Measurements from ENCODE around the gene KHDC3L.
"Not testable (repeated sequence)": the region's sequence is repeated elsewhere in the genome, so short reads cannot be mapped to it uniquely, and the experiment has no call there.

KHDC3L gene

DNA sequence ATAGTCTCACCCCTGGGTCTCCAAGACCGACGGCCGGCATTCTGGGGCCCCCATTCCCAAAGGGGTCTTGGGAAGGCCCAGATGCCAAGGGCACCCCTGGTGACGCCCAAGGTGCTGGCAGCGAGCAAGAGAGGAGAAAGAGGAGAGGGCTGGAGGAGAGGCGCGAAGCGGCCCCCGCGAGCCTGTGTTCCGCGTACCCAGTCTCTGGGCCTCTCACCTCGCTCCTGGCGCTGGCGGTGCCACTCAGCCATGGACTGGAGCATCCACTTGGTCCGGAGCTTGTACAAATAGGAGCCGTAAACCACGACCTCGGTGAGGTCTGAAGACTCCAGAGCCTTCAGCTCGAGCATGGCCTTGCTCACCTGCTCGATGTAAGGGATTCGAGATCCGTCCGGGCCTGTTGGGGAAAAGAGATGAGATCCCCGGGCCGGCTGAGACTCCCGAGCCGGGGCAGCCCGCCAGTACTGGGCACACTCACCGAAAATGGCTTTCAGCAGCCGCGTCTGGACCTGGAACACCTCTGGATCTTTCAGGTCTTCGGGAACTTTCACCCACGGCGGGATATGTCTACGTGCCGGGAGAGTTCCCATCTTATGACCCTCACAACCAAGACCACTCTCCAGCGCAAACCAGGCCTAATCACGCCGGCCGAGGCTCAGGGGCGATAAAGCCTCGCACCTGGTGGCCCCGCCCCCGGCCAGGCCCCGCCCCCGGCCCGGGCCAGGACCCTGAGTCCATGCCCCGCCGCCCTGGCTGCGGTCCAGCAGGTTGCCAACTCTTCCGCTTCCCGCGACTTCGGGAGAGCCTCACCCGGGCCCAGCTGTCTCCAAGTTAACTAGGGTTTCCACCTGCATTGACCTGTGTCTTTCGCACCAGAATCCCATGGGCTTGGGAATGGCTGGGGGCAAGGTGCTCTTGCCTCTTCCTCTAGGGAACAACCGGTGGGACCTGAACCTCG, 8.5 kb upstream of the KHDC3L start, which contains the start of gene DPPA5:
DPPA5 (minus strand) TSS at position 641 of the 958 bp plus-strand sequence; CDS start at position 590, 51 bp downstream.
- no peak for TF ChIP-seq ZNF274 (IDR thresholded peaks at IDR 0.05; ENCODE audit: low read depth, low read length)
- H3K4me3 ChIP-seq (ENCODE audit: low read length) = no peak within 1 kb of the TSS

DNA sequence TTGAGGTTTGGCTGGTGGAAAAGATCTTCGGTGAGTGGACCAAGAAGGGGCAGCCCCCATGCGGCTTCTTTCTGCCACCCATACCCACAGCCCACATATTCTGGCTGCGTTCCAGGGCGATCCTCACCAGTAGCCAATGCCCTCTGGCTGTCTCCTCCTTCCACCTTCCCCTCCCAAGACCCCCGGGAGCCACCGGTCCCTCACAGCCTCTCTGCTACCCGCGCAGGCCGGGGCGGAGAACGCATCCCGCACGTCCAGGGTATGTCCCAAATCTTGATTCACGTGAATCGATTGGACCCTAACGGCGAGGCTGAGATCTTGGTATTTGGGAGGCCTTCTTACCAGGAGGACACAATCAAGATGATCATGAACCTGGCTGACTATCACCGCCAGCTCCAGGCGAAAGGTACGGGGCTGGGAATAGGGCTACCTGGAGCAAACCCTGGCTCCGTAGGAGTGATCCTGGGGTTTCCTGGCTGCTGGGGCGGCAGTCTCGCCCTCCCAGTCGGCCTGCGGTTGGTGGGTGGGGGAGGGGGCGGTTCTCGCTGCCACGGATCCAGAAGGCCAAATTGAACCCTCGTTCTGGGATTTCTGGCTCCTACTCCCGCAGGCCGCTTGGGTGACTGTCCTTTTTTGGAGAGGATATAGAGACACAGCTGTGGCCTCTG, 545 bp downstream of the KHDC3L start:
- TF ChIP-seq ZNF274 (IDR thresholded peaks at IDR 0.05; ENCODE audit: low read depth, low read length) = no peak
- H3K4me3 ChIP-seq (ENCODE audit: low read length) = no peak overlapping the region

DNA sequence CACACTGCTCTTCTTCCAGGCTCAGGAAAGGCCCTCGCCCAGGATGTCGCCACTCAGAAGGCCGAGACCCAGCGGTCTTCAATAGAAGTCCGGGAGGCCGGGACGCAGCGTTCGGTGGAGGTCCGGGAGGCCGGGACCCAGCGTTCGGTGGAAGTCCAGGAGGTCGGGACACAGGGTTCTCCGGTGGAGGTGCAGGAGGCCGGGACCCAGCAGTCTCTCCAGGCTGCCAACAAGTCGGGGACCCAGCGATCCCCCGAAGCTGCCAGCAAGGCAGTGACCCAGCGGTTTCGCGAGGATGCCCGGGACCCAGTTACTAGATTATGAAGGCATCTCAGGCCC, 1.0 kb downstream of the KHDC3L start:
- H3K4me3 ChIP-seq (ENCODE audit: low read length) = no peak overlapping the region
- no peak for TF ChIP-seq ZNF274 (IDR thresholded peaks at IDR 0.05; ENCODE audit: low read depth, low read length)

DNA sequence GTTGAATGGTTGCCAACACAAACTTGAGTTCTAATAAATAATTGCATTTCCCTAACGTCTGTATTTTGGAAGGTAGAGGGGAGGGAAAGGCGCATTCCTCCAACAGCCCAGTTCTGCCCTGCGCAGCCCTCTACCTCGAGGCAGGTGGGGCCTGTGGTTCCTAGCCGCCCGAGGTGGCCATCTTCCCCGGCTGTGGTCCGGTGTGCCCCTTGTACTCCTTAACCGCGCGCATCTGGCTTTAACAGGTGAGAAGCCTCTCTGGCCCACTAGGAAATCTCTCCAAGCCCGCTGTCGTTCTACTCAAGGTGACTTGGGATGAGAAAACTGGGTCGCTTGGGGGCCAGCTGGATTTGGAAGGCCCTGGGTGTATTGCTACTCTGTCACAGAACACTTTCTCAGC, 1.7 kb downstream of the KHDC3L start:
- TF ChIP-seq ZNF274 (IDR thresholded peaks at IDR 0.05; ENCODE audit: low read depth, low read length) = no peak
- no peak overlapping the region for H3K4me3 ChIP-seq (ENCODE audit: low read length)

DNA sequence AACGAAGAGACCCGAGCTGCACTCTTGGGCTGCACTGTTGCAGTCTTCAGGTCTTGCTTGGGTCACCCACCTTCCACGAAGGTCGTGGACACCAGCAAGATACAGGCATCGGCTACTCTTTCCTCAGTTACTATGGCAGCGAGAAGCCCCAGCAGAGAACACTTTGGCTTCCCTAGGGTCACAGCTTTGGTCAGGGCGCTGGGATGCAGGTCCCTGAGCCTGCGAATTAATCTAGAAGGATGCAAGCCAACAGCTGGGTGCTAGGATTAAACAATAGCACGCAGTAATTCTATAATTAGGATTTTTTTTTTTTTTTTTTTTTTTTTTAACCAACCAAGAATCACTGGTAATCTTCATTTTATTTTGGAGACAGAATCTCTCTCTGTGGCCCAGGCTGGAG, 2.1 kb downstream of the KHDC3L start:
- no peak for TF ChIP-seq ZNF274 (IDR thresholded peaks at IDR 0.05; ENCODE audit: low read depth, low read length)
- no peak overlapping the region for H3K4me3 ChIP-seq (ENCODE audit: low read length)

DNA sequence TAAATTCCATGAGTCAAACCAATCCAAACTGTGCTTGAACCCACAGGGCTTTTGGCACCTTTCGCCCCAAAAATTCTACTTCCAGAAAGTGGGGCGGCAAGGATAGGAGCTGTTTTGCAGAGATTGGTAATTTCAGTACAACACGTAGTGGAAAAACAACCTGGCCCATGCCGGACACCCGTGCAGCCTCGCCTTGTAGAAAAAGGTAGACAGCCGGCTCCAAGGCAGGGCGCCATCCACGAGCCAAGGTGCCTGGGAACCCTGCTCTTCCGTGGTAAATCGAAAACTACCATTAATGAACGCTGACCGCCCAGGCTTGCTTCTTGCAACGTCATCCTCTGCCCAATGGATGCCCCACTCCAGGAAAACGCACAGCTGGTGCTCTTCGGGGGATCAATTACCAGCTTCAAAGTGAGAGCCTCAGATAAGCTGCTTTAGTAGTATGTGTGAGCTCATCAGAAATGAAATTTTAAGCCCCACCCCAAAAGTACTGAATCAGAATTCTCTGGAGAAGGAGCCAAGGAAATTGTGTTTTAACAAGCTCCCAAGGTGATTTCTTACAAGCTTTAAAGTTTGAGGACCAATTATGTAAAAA, 5.4 kb downstream of the KHDC3L start:
- H3K4me3 ChIP-seq (ENCODE audit: low read length) = no peak overlapping the region
- TF ChIP-seq ZNF274 (IDR thresholded peaks at IDR 0.05; ENCODE audit: low read depth, low read length) = no peak

DNA sequence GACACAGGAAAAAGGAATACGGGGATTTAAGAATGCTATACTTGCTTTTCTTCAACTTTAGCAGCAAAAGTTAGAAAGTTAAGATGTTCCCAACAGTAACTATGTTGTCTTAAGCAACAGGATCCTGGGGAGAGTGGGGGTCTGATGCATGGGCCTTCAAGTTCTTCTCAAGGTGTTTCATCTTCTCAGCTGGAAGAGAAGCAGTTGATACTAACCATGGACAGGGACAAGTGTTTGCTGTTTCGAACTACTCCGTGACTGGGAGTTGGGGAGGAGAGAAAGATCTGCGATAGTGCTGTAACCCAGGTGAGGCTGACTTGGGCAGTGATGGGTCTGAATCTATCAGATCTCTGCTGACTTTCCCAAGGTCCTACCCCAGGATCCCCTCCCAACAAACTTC, 6.2 kb downstream of the KHDC3L start:
- TF ChIP-seq ZNF274 (IDR thresholded peaks at IDR 0.05; ENCODE audit: low read depth, low read length) = no peak
- H3K4me3 ChIP-seq (ENCODE audit: low read length) = no peak overlapping the region

DNA sequence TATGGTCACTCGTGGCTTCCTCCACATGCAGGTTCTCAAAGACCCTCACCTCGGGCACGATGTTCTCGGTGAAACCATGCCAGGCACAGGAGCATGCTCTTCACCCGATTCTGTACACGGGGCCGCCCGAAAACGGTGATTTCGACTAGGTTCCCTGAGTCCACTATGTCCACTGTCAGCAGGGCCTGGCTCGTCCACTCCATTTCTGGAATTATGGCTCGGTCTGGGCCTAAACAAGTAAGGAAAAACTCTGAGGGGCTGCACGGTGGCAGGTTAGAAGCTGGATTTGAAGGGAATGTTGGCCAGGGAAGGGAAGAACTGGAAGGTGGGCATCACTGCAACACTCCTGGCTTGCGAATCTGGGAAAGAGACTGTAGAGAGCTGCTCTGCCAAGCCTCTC, 6.7 kb downstream of the KHDC3L start:
- no peak overlapping the region for H3K4me3 ChIP-seq (ENCODE audit: low read length)
- no peak for TF ChIP-seq ZNF274 (IDR thresholded peaks at IDR 0.05; ENCODE audit: low read depth, low read length)

DNA sequence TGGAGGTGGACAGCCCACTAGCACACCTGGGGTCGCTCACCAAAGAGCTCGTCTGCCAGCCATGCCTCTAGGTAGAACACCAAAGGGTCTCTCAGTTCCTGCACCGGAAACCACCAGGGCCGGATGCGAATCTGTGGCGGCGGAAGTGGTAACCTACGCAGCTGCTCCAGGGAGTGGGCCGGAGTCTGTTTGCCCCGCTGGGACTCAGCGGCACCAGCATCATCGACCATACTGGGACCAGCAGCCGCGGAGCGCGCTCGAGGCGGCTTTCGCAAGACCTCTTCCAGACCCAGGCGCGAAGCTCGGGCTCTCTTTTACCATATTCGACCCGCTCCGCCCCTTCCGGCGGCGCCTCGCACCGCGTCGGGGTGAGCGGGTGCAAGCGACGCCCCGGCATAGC, 7.1 kb downstream of the KHDC3L start, which contains the start of gene OOEP:
OOEP (minus strand) TSS at position 335 of the 400 bp plus-strand sequence; CDS start at position 230, 105 bp downstream.
- no peak for TF ChIP-seq ZNF274 (IDR thresholded peaks at IDR 0.05; ENCODE audit: low read depth, low read length)
- no peak within 1 kb of the TSS for H3K4me3 ChIP-seq (ENCODE audit: low read length)

DNA sequence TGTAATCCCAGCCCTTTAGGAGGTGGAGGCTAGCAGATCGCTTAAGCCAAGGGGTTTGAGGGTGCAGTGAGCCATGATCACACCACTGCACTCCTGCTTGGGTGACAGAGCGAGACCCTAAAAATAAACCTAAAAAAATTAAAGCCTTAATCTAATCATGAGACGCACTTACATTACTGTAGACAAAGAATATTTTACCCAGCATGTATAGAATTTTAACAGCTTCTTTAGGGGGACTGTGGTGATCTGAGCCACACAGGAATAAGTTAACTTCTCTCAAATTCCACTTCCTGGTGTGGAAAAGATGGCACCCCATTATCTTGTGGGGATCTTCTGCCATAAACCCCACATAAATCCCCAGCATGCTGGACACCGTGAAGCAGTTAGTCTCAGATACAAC, 9.5 kb downstream of the KHDC3L start:
- TF ChIP-seq ZNF274 (IDR thresholded peaks at IDR 0.05; ENCODE audit: low read depth, low read length) = no peak
- H3K4me3 ChIP-seq (ENCODE audit: low read length) = no peak overlapping the region

DNA sequence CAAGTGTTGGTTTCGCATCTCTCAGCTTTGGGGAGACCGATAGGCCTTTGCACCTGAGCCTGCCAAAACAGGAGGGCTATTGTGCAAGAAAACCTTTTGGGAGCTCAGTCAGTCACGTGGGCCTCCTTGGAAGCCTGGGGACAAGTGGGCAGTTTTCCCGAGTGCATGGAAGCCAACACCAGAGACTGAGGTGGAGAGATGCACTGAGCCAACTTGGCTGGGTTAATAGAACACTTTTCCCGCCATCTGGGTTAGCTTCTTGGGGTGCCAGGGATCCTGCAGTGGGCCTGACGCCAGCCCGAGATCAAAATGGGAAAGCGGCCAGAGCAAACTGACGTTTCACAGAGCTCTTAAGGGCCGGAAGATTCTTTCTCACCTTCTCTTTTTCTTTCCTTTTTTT, 10.1 kb downstream of the KHDC3L start:
- no peak overlapping the region for H3K4me3 ChIP-seq (ENCODE audit: low read length)
- TF ChIP-seq ZNF274 (IDR thresholded peaks at IDR 0.05; ENCODE audit: low read depth, low read length) = no peak

DNA sequence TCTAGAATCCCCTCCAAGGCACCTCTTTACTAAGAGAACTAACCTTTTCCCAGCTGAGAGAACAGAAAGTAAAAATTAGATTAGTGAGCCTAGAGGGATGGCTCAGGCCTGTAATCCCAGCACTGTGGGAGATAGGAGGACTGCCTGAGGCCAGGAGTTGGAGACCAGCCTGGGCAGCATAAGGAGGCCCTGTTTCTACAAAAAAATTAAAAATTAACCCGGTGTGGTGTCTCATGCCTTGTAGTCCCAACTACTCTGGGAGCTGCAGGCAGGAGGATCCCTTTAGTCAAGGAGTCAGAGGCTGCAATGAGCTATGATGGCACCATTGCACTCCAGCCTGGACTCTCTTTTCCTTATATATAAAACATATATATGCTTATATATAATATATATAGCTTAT, 12.8 kb downstream of the KHDC3L start:
- TF ChIP-seq ZNF274 (IDR thresholded peaks at IDR 0.05; ENCODE audit: low read depth, low read length) = no peak
- H3K4me3 ChIP-seq (ENCODE audit: low read length) = no peak overlapping the region

DNA sequence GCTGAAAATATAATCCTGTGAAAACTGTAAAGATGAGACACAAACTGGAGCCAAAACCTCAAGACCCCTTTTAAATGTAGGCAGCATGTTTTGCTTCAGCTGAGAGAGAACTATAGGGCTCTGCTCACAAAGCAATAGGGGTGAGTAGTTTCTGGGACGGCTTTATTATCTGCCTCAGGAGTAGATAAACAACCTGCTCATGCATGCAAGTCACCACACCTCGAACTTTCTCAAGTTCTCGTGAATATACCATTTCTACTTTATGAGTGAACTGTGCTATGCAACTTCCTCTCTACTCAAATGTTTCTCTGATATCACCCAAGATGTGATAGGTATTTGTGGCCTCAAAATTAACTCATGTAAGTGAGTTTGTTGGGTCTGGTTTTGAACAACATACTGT, 14.8 kb downstream of the KHDC3L start:
- TF ChIP-seq ZNF274 (IDR thresholded peaks at IDR 0.05; ENCODE audit: low read depth, low read length) = no peak
- H3K4me3 ChIP-seq (ENCODE audit: low read length) = no peak overlapping the region

DNA sequence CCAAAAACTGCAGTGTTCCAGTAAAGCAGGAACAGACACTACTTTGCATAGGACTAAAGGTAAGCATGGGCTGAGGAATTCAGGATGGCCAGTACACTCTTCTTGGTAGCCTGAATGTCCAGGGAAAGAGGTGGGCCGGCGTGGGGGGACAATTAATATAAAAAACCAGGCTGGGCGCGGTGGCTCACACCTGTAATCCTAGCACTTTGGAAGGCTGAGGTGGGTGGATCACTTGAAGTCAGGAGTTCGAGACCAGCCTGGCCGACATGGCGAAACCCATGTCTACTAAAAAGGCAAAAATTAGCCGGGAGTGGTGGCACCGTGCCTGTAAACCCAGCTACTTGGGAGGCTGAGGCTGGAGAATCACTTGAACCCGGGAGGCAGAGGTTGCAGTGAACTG, 19.1 kb downstream of the KHDC3L start:
- H3K4me3 ChIP-seq (ENCODE audit: low read length) = not testable (repeated sequence)

Measured in GM08714 (cell line).